Measurements from ENCODE around the gene ATP6V0E1. TPM values are rescaled to one million over a fixed set of nuclear protein-coding genes. Genes with fewer than 3 reads are reported as not detected.
"Not testable (repeated sequence)": the region's sequence is repeated elsewhere in the genome, so short reads cannot be mapped to it uniquely, and the experiment has no call there.

Gene ATP6V0E1
- total RNA-seq, 2 donors from 2014 or later, result 102 to 104 TPM

- ATAC-seq (no peak), DNase-seq (no peak)
- no peaks in the 10 kb centered on the region for H3K36me3 Mint-ChIP-seq (ENCODE audit: low read depth)
- H3K27me3 Mint-ChIP-seq, result no peaks in the 10 kb centered on the region
- peaks cover 10% of the 10 kb centered on the region for H3K4me1 Mint-ChIP-seq
- no peak overlapping the region for H3K4me3 Mint-ChIP-seq
- H3K9me3 ChIP-seq (ENCODE audit: control insufficient read depth, low read length, poor library complexity, severe bottlenecking), result no peaks in the 10 kb centered on the region
- no peak overlapping the region for H3K27ac Mint-ChIP-seq
These were observed 58.6 kb downstream of the ATP6V0E1 start for GRCh38 chr5:173041881-173042762.

- Mint-ChIP-seq H3K27me3 (no peaks in the 10 kb centered on the region), H3K36me3 (ENCODE audit: low read depth) (no peaks in the 10 kb centered on the region), H3K4me3 (no peak overlapping the region), H3K27ac (no peak overlapping the region), H3K4me1 (peaks cover 8% of the 10 kb centered on the region)
- no peaks in the 10 kb centered on the region for H3K9me3 ChIP-seq (ENCODE audit: control insufficient read depth, low read length, poor library complexity, severe bottlenecking)
- no peak for ATAC-seq
- no peak for DNase-seq
These were observed 59.2 kb downstream of the ATP6V0E1 start for GRCh38 chr5:173042763-173043107.

- Mint-ChIP-seq H3K27ac (no peak overlapping the region), H3K27me3 (no peaks in the 10 kb centered on the region), H3K4me1 (no peaks in the 10 kb centered on the region), H3K36me3 (ENCODE audit: low read depth) (no peaks in the 10 kb centered on the region), H3K4me3 (no peak overlapping the region)
- no peaks in the 10 kb centered on the region for H3K9me3 ChIP-seq (ENCODE audit: control insufficient read depth, low read length, poor library complexity, severe bottlenecking)
- DNase-seq (no peak), ATAC-seq (no peak)
These were observed 61.9 kb downstream of the ATP6V0E1 start for GRCh38 chr5:173045474-173045873.

- not testable (repeated sequence) for H3K27me3 Mint-ChIP-seq; DNase-seq; H3K4me1 Mint-ChIP-seq; H3K4me3 Mint-ChIP-seq; H3K36me3 Mint-ChIP-seq (ENCODE audit: low read depth); H3K9me3 ChIP-seq (ENCODE audit: control insufficient read depth, low read length, poor library complexity, severe bottlenecking); ATAC-seq; H3K27ac Mint-ChIP-seq
These were observed 63.7 kb downstream of the ATP6V0E1 start for GRCh38 chr5:173047096-173047837.

GRCh38 chr5:173047838-173048105, 64.2 kb downstream of the ATP6V0E1 start:
- no peak for DNase-seq
- no peak overlapping the region for H3K4me3 Mint-ChIP-seq
- peaks cover 7% of the 10 kb centered on the region for H3K27me3 Mint-ChIP-seq
- peaks cover 3% of the 10 kb centered on the region for H3K36me3 Mint-ChIP-seq (ENCODE audit: low read depth)
- no peak overlapping the region for H3K27ac Mint-ChIP-seq
- no peak for ATAC-seq
- H3K9me3 ChIP-seq (ENCODE audit: control insufficient read depth, low read length, poor library complexity, severe bottlenecking), result no peaks in the 10 kb centered on the region
- H3K4me1 Mint-ChIP-seq, result peaks cover 5% of the 10 kb centered on the region

GRCh38 chr5:173050791-173051190, 67.2 kb downstream of the ATP6V0E1 start:
- ATAC-seq (no peak), DNase-seq (no peak)
- Mint-ChIP-seq H3K4me1 (peaks cover 14% of the 10 kb centered on the region), H3K27ac (no peak overlapping the region), H3K36me3 (ENCODE audit: low read depth) (peaks cover 3% of the 10 kb centered on the region), H3K27me3 (peaks cover 7% of the 10 kb centered on the region), H3K4me3 (no peak overlapping the region)
- H3K9me3 ChIP-seq (ENCODE audit: control insufficient read depth, low read length, poor library complexity, severe bottlenecking), result no peaks in the 10 kb centered on the region

- H3K4me3 Mint-ChIP-seq, result no peak overlapping the region
- H3K27me3 Mint-ChIP-seq, result peaks cover 7% of the 10 kb centered on the region
- H3K27ac Mint-ChIP-seq, result no peak overlapping the region
- ATAC-seq (no peak), DNase-seq (no peak)
- peaks cover 3% of the 10 kb centered on the region for H3K36me3 Mint-ChIP-seq (ENCODE audit: low read depth)
- H3K9me3 ChIP-seq (ENCODE audit: control insufficient read depth, low read length, poor library complexity, severe bottlenecking), result no peaks in the 10 kb centered on the region
- H3K4me1 Mint-ChIP-seq, result peaks cover 18% of the 10 kb centered on the region
These were observed 68.2 kb downstream of the ATP6V0E1 start for GRCh38 chr5:173051746-173052145.

- peaks cover 3% of the 10 kb centered on the region for H3K36me3 Mint-ChIP-seq (ENCODE audit: low read depth)
- ATAC-seq (no peak), DNase-seq (no peak)
- no peak overlapping the region for H3K4me3 Mint-ChIP-seq
- H3K9me3 ChIP-seq (ENCODE audit: control insufficient read depth, low read length, poor library complexity, severe bottlenecking), result no peaks in the 10 kb centered on the region
- H3K27me3 Mint-ChIP-seq, result peaks cover 7% of the 10 kb centered on the region
- no peak overlapping the region for H3K27ac Mint-ChIP-seq
- H3K4me1 Mint-ChIP-seq, result peaks cover 18% of the 10 kb centered on the region
These were observed 69.5 kb downstream of the ATP6V0E1 start for GRCh38 chr5:173053041-173053440.

- Mint-ChIP-seq H3K4me3 (peak overlapping the region; percentile 86), H3K27ac (peak overlapping the region; percentile 90), H3K4me1 (peaks cover 21% of the 10 kb centered on the region), H3K27me3 (peaks cover 7% of the 10 kb centered on the region), H3K36me3 (ENCODE audit: low read depth) (peaks cover 3% of the 10 kb centered on the region)
- no peak for ATAC-seq
- DNase-seq, result no peak
- no peaks in the 10 kb centered on the region for H3K9me3 ChIP-seq (ENCODE audit: control insufficient read depth, low read length, poor library complexity, severe bottlenecking)
These were observed 71.6 kb downstream of the ATP6V0E1 start for GRCh38 chr5:173055042-173055721.

GRCh38 chr5:173055722-173055982, 72.1 kb downstream of the ATP6V0E1 start:
- Mint-ChIP-seq H3K4me1 (peaks cover 21% of the 10 kb centered on the region), H3K36me3 (ENCODE audit: low read depth) (peaks cover 3% of the 10 kb centered on the region), H3K27me3 (peaks cover 7% of the 10 kb centered on the region), H3K27ac (peak overlapping the region; percentile 90), H3K4me3 (peak overlapping the region; percentile 86)
- DNase-seq (no peak), ATAC-seq (no peak)
- no peaks in the 10 kb centered on the region for H3K9me3 ChIP-seq (ENCODE audit: control insufficient read depth, low read length, poor library complexity, severe bottlenecking)

- H3K4me3 Mint-ChIP-seq, result peak within 1 kb of the TSS; percentile 93
- peak within 1 kb of the TSS; percentile 90 for H3K27ac Mint-ChIP-seq
- H3K4me1 Mint-ChIP-seq, result peaks cover 21% of the 10 kb centered on the region
- H3K9me3 ChIP-seq (ENCODE audit: control insufficient read depth, low read length, poor library complexity, severe bottlenecking), result no peaks in the 10 kb centered on the region
- DNase-seq, result peak; percentile 98
- H3K36me3 Mint-ChIP-seq (ENCODE audit: low read depth), result peaks cover 3% of the 10 kb centered on the region
- peaks cover 7% of the 10 kb centered on the region for H3K27me3 Mint-ChIP-seq
- peak; percentile 73 for ATAC-seq
These were observed 72.6 kb downstream of the ATP6V0E1 start, which contains the start of gene CREBRF for GRCh38 chr5:173055983-173056782. TSS of gene CREBRF (plus strand) at chr5:173056352. CDS start at chr5:173080776, 24,424 bp downstream.

GRCh38 chr5:173056783-173057061, 73.2 kb downstream of the ATP6V0E1 start:
- peaks cover 3% of the 10 kb centered on the region for H3K36me3 Mint-ChIP-seq (ENCODE audit: low read depth)
- peak overlapping the region; percentile 90 for H3K27ac Mint-ChIP-seq
- ATAC-seq (peak; percentile 59), DNase-seq (peak in 1 of 3 donors; percentile 79)
- no peaks in the 10 kb centered on the region for H3K9me3 ChIP-seq (ENCODE audit: control insufficient read depth, low read length, poor library complexity, severe bottlenecking)
- H3K4me3 Mint-ChIP-seq, result peak overlapping the region; percentile 93
- peaks cover 5% of the 10 kb centered on the region for H3K27me3 Mint-ChIP-seq
- H3K4me1 Mint-ChIP-seq, result peaks cover 23% of the 10 kb centered on the region

Measured in T-helper 17 cell (primary cell).